Activated T-cell treated with anti-CD3 and anti-CD28 coated beads, Interleukin-2, amount 50 U/mL, for 4 hours (primary cell): ENCODE results near the gene BRD1. TPM values are rescaled to one million over a fixed set of nuclear protein-coding genes. Genes with fewer than 3 reads are reported as not detected.

ENCODE experiments used
- ATAC-seq, 2 donors: fragments of 200-7000 bp; cut with Tn5 transposase; one replicate each; pipeline ENCODE4 v1.10.0; 2021
- DNase-seq: peaks from one replicate; pipeline ENCODE4 v3.0.0-alpha.2; 2020
- H3K27me3 Mint-ChIP-seq: one replicate; pipeline ENCODE4 v1.8.0; 2021; ENCODE audit warnings: low read depth, mixed read lengths
- H3K36me3 Mint-ChIP-seq: one replicate; pipeline ENCODE4 v1.8.0; 2022; ENCODE audit warnings: mixed read lengths; ENCODE audit not compliant: insufficient read depth
- H3K4me1 Mint-ChIP-seq: one replicate; pipeline ENCODE4 v1.8.0; 2021; ENCODE audit warnings: low read depth, mixed read lengths
- H3K4me3 Mint-ChIP-seq: one replicate; pipeline ENCODE4 v1.8.0; 2021; ENCODE audit warnings: mild to moderate bottlenecking, moderate library complexity, mixed read lengths
- H3K9me3 Mint-ChIP-seq: one replicate; pipeline ENCODE4 v1.8.0; 2021; ENCODE audit warnings: mixed read lengths
- total RNA-seq, 3 donors: library from RNA; stranded (reverse); gene quantifications; one replicate each; pipeline ENCODE4 v1.2.1, GENCODE V29; 2021

Gene BRD1
- total RNA-seq, 3 donors from 2014 or later, result 26.8 to 34.9 (median 32.3) TPM

DNA sequence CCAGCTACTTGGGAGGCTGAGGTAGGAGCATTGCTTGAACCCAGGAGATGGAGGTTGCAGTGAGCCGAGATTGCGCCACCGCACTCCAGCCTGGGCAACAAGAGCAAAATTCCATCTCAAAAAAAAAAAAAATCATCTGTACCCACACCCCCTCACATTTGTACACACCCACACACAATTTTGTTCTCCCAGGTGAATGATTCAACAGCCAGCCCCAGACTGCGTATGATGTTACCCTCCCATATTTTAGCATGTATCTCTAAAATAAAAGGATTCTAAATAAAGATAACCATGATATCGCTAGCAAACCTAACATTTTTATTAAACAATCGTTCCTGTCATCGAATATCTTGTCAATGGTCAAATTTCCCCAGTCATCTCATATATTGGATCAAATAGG lies 65.8 kb downstream of the BRD1 start:
- Mint-ChIP-seq H3K4me1 (peaks cover 12% of the 10 kb centered on the region), H3K36me3 (peaks cover under 1% of the 10 kb centered on the region), H3K9me3 (peaks cover 4% of the 10 kb centered on the region), H3K4me3 (no peak overlapping the region), H3K27me3 (no peaks in the 10 kb centered on the region)
- no peak for DNase-seq
- no peak for ATAC-seq

DNA sequence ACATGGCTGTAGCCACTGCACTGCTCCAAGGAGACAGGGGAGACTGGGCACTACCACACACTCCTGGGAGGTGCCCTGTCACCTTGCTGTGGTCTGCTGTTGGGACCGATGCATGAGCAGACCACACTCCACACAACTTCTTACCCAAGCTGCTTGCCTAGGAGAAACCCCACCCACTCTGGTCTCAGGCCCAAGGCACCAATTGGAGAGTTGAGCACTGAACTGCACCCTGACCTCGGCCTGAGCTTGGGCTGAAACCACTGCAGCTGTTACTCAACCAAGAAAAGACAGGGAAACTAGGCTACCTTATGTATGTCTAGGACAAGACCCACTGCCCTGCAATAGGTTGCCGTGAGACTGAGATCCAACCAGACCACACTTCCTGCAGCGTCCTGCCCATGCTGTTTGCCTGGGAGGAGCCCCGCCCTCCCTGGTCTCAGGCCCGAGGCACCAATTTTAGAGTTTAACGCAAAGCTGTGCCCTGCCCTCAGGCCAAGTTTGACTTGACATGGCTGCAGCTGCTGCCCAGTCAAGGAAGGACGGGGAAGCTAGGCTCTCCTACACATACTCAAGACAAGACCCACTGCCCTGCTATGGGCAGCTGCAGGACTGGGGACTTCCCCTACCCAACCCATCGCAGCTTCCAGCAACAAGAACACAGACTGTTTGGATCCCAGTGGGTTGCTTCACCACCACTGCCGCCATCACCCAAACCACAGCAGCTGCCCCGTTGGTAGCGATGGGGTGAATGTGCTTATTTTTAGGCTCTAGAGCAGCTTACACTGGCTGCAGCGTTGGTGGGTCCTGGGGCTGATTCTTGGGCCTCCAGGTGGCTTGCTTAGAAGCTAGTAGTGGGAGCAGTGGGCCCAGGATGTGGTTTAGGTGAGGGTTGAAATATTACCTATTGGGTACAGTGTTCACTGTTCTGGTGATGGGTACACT lies 66.8 kb downstream of the BRD1 start:
- ATAC-seq (peak in 1 of 2 donors; percentile 35), DNase-seq (no peak)
- no peaks in the 10 kb centered on the region for H3K36me3 Mint-ChIP-seq
- no peak overlapping the region for H3K4me3 Mint-ChIP-seq
- peaks cover 12% of the 10 kb centered on the region for H3K4me1 Mint-ChIP-seq
- H3K9me3 Mint-ChIP-seq, result no peaks in the 10 kb centered on the region
- H3K27me3 Mint-ChIP-seq, result no peaks in the 10 kb centered on the region

DNA sequence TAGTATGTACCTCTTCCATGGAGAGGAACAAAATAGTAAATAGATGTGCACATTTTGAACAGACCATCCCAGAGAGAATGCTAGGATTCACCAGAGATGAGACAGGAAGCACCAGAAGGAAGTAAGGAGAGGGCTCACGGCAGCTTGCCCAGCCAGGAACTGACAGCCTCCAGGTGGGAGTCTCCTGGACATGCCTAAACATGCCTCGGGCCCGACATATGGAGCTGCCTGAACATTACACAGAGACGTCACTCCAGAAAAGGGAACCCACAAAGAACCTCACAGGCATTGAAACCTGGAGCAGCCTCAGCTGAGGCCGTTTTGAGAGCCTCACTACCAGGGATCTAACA lies 67.4 kb downstream of the BRD1 start:
- Mint-ChIP-seq H3K4me3 (no peak overlapping the region), H3K4me1 (peaks cover 12% of the 10 kb centered on the region), H3K36me3 (no peaks in the 10 kb centered on the region), H3K27me3 (no peaks in the 10 kb centered on the region), H3K9me3 (no peaks in the 10 kb centered on the region)
- no peak for ATAC-seq
- no peak for DNase-seq

DNA sequence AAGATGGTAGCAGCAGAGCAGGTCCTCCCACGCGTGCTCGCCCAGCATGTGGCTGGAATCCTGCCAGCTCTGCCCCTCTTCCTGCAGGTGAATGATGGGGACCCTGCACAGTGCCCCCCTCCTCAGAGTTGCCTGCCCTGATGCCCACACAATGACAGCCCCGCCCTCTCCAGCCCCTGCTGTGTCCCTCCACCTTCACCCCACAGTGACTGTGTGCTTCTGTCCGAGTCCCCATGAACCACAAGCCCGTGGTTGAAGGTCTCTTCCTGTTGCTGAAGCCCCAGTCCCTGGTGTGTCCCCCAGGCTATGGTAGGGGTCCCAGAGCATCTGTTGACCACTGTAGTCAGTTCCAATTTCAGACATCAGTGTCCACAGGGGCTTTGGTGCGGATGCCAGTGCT lies 71.0 kb downstream of the BRD1 start:
- Mint-ChIP-seq H3K9me3 (no peaks in the 10 kb centered on the region), H3K4me3 (no peak overlapping the region), H3K4me1 (peaks cover 8% of the 10 kb centered on the region), H3K36me3 (no peaks in the 10 kb centered on the region), H3K27me3 (no peaks in the 10 kb centered on the region)
- ATAC-seq (no peak), DNase-seq (no peak)

DNA sequence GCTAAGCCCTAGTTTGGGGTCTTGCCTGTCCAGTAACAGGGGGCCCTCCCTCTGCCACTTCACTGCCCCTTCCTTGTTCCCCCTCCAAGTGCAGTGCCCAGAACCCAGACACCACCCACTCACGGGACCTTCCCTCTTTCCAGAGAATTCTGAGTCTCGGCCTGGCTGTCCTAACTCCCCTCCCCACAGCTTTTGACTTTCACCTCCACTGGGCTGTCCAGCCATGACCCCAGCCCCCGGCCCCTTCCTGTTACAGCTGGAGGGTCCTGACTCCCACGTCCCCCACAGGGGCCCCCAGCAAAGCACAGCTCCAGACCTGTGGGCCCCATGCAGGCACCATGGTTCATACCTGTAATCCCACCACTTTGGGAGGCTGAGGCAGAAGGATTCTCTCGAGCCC lies 71.5 kb downstream of the BRD1 start:
- H3K4me1 Mint-ChIP-seq, result peaks cover 7% of the 10 kb centered on the region
- H3K36me3 Mint-ChIP-seq, result no peaks in the 10 kb centered on the region
- ATAC-seq (no peak), DNase-seq (no peak)
- no peaks in the 10 kb centered on the region for H3K27me3 Mint-ChIP-seq
- H3K4me3 Mint-ChIP-seq, result no peak overlapping the region
- H3K9me3 Mint-ChIP-seq, result no peaks in the 10 kb centered on the region

DNA sequence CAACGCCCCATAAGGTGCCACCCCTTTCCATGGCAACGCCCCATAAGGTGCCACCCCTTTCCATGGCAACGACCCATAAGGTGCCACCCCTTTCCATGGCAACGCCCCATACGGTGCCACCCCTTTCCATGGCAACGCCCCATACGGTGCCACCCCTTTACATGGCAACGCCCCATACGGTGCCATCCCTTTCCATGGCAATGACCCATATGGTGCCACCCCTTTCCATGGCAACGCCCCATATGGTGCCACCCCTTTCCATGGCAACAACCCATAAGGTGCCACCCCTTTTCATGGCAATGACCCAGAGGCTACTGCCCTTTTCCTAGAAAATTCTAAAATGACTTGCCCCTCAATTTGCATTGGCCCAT lies 72.1 kb downstream of the BRD1 start:
- Mint-ChIP-seq H3K4me1 (peaks cover under 1% of the 10 kb centered on the region), H3K4me3 (no peak overlapping the region), H3K9me3 (no peaks in the 10 kb centered on the region), H3K36me3 (no peaks in the 10 kb centered on the region), H3K27me3 (no peaks in the 10 kb centered on the region)
- ATAC-seq, result no peak
- DNase-seq, result no peak

DNA sequence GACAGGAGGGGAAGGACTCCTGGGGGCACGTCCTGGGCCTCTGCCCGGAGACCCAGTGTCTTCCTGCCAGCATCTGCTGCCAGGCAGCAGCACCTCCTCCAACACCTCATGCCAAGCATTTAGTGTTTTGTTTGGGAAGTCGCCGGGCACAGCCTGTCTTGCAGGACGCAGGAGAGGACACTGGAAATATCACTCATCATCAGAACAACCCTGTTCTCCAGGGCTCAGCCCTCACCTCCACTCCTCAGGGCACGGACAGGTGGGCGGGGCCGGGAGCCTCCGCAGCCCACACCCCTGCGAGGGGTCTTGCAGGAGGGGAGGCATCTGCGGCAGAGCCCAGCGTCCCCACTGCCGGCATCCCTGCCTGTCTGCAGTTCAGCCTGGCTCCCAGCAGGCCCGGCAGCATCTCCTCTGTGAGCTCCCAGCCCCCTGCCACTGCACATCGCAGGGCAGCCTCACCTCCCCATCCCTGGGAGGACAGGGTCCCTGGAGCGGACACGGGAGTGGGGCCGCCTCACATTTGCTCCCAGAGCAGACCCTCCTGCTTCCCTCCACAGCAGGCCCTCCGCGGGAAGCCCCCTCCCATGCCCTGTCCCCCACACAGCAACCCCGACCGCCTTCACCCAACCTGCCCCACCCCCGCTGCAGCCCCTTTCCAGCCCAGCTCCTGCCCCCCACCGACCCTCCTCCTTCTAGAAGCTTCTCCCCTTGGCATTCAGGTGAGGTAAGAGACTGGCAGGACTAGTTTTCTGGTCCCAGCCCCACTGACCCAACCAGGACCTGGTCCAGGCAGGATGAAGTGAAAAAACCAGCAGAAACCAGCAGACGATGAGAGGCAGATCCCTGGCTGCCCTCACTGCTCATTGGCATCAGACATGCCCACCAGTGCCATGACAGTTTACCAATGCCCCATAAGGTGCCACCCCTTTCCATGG lies 72.7 kb downstream of the BRD1 start:
- ATAC-seq (no peak), DNase-seq (no peak)
- Mint-ChIP-seq H3K36me3 (no peaks in the 10 kb centered on the region), H3K4me1 (no peaks in the 10 kb centered on the region), H3K27me3 (no peaks in the 10 kb centered on the region), H3K9me3 (no peaks in the 10 kb centered on the region), H3K4me3 (no peak overlapping the region)

DNA sequence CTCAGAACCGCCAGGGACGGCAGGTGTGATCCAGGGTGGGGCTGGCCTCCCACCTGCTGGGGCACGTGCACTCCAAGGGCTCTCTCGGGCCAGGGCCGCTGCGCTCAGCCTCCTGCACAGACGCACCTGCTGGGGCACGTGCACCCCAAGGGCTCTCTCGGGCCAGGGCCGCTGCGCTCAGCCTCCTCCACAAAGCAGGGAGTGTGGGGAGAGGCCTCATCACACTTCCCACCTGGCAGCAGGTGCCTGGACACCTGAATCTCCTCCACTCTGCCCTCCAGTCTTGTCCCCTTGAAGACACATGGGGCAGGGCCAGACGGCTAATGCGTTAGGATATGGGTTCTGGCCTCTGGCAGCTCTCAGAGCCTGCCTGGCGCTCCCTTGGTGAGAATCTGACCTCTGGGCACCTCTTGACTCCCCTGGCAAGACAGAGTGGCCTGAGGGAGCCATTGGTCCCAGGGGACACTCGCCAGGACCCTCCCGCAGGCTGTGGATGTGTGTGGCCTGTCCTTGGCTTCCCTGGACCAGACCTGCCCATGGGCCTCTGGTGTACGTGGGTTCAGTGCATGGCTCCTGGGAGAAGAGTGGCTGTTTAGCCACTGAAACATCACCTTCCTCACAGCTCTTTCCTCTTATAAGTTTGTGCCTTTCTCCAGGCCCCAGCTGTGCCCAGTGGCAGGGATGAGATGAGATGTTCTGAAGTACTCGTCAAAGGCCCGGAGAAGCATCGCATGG lies 73.5 kb downstream of the BRD1 start:
- Mint-ChIP-seq H3K4me1 (no peaks in the 10 kb centered on the region), H3K4me3 (no peak overlapping the region), H3K36me3 (no peaks in the 10 kb centered on the region), H3K27me3 (peaks cover under 1% of the 10 kb centered on the region), H3K9me3 (no peaks in the 10 kb centered on the region)
- ATAC-seq (no peak), DNase-seq (no peak)

DNA sequence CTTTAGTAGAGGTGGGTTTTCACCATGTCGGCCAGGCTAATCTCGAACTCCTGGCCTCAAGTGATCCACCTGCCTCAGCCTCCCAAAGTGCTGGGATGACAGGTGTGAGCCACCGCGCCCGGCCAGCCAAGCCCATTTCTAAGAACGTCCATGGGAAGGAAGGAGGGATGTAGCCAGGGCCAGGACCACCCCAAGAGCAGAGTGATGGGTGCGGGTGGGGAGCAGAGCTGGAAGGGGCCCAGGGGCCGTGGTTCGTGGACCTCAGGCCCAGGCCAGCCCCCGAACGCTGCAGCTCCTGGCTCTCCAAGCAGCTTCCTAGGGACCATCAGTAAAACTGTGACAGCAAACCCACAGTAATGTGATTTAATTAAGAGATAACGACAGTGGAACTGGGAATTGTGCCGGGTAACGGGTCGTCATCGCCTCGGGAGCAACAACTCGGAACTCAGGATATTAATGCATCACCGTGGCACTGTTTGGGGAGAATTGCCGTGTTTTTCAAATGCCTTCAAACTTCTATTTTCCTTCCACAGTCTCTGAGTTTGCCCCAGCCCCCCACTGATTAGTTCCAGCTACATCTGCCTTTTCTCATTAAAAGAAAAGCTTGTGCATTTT lies 74.3 kb downstream of the BRD1 start:
- DNase-seq (no peak), ATAC-seq (no peak)
- Mint-ChIP-seq H3K4me1 (no peaks in the 10 kb centered on the region), H3K9me3 (no peaks in the 10 kb centered on the region), H3K27me3 (peaks cover 3% of the 10 kb centered on the region), H3K36me3 (no peaks in the 10 kb centered on the region), H3K4me3 (no peak overlapping the region)

DNA sequence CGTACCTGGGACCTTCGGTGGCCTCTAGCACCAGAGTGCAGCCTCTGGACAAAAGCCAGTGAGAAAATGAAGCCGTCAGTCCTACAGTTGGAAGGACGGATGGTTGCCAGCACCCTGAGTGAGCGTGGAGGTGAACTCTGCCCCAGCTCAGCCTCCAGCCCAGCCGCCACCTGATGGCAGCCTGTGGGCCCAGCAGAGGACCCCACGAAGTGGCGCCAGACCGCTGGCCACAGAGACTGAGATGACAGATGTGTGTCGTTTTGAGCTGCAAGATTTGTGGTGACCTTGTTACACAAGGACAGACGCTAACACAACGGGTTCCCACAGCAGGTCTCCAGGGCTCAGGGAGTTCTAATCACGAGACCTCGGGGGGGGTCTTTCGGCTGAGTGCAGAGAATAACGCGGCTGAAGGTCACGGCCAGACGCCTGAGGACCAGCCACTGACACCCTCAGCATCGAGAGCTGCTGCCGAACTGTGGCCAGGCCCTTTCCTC lies 75.0 kb downstream of the BRD1 start:
- Mint-ChIP-seq H3K27me3 (peaks cover 3% of the 10 kb centered on the region), H3K4me3 (no peak overlapping the region), H3K36me3 (no peaks in the 10 kb centered on the region), H3K4me1 (no peaks in the 10 kb centered on the region), H3K9me3 (peaks cover 2% of the 10 kb centered on the region)
- DNase-seq (no peak), ATAC-seq (no peak)

DNA sequence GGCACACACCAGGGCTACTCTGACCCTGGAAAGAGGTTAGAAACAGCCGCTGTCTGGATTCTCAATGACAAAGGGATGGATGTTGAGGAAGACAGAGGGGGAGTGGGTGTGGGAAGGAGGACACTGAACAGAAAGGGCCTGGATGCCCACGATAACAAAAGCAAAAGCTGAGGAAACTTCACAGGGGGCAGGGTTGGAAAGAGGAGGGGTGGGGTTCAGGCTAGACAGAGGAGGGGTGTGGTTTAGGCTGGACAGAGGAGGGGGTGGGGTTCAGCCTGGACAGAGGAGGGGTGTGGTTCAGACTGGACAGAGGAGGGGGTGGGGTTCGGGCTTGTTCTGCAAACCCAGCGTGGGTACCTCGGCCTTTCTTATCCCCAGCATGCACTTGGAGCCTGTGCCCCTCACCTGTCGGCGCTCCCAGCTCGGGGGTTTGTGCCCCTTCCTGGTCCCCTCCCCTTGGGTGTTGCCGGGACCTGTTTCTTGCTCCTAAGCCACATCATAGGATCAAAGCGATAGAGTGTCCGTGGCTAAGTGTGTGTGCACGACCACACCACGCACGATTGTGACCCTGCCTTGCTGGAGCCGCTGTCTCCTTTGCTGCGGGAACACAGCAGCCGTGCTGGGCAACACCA lies 75.6 kb downstream of the BRD1 start:
- H3K4me1 Mint-ChIP-seq, result no peaks in the 10 kb centered on the region
- no peak for ATAC-seq
- H3K4me3 Mint-ChIP-seq, result no peak overlapping the region
- H3K9me3 Mint-ChIP-seq, result peaks cover 7% of the 10 kb centered on the region
- H3K27me3 Mint-ChIP-seq, result peaks cover 3% of the 10 kb centered on the region
- no peaks in the 10 kb centered on the region for H3K36me3 Mint-ChIP-seq
- DNase-seq, result no peak

DNA sequence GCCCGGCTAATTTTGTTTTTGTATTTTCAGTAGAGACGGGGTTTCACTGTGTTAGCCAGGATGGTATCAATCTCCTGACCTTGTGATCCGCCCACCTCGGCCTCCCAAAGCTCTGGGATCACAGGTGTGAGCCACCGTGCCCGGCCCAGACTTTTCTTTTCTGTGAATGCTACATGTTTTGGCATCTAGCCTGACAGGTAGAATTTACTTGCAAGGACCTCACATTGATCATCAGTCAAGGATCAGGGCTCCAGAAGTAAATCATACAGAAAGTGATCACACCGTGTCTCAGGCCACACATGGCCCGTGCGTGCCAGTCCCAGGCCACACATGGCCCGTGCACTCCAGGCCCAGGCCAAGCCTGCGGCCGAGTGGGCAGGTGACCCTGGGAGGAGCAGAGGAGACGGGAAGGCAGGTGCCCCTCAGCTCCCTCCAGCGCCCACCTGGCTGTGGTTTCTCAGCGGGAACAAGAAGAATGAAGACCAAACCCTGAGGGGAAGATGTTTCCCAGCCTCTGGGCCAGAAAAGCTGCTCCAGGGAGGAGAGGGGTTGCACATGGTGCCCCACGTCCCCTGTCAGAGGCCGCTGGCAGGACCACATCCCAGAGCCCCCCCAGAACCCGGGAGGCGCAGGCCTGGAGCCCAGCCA lies 76.2 kb downstream of the BRD1 start:
- peaks cover 3% of the 10 kb centered on the region for H3K27me3 Mint-ChIP-seq
- H3K4me3 Mint-ChIP-seq, result no peak overlapping the region
- H3K36me3 Mint-ChIP-seq, result peaks cover 1% of the 10 kb centered on the region
- peaks cover 12% of the 10 kb centered on the region for H3K9me3 Mint-ChIP-seq
- H3K4me1 Mint-ChIP-seq, result no peaks in the 10 kb centered on the region
- no peak for DNase-seq
- no peak for ATAC-seq

DNA sequence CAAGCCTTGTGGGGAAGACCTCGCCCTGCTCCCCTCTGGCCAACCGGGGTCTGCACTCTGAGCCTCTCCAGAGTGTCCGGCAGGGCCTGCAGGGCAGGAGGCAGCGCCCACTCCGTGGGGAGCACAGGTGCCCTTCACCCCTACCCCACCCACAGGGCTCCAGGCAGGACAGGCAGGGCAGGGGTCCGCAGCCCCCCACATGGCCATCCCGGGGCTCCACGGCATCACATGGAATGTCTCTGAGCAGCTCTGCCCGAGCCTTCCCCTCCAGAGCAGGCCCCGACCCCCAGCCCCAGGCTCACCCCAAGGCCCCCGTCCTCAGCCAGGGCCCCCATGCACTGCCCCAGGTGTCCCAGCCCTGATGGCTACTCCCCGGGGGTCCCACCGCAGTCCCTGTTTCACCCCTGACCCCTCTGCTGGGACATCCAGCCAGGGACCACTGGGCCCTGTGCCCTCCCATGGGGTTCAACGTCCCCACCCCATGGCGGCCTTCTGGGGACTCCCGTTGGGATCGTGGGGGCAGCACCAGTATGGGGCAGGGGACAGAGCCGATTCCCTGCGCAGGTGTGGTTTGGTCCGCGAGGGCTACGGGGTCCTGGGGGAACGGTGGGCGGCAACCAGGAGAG lies 77.7 kb downstream of the BRD1 start:
- no peak for ATAC-seq

More for the DNA sequence above, 77.7 kb downstream of the BRD1 start:
- DNase-seq, result no peak
- Mint-ChIP-seq H3K27me3 (peaks cover 3% of the 10 kb centered on the region), H3K9me3 (peaks cover 27% of the 10 kb centered on the region), H3K4me3 (no peak overlapping the region), H3K4me1 (no peaks in the 10 kb centered on the region), H3K36me3 (peaks cover 3% of the 10 kb centered on the region)
